Adipose tissue (tissue), 3 donors: Measurements from ENCODE around the gene CHMP4B. TPM values are rescaled to one million over a fixed set of nuclear protein-coding genes. Genes with fewer than 3 reads are reported as not detected.

Experiments used
- H3K27ac ChIP-seq: one replicate; pipeline ENCODE4 v1.5.1; 2013; ENCODE audit warnings: low read depth, low read length
- WGBS, 3 donors: extraction: QIAGEN DNeasy Blood & Tissue Kit; methylation state at CpG; one replicate each; pipeline ENCODE4 v1.1.7; 2013; 5-methylcytosine and 5-hydroxymethylcytosine counted together
- polyA plus RNA-seq, 3 donors: library from polyadenylated mRNA; stranded (reverse); fragments of 200-250 nt; gene quantifications; one replicate each; pipeline ENCODE4 v1.2.3, GENCODE V29; 2013
- donor health status: healthy with polysubstance abuse.
- donor health status: Bipolar disorder and iron deficiency.
- donor health status: healthy.

CHMP4B gene
- polyA plus RNA-seq, 3 donors: 50.9 to 131 (median 97.2) TPM

- 32 to 55% (median 47%) methylated on average over 3 of the region's 3 CpGs for WGBS, 3 donors
- no peak overlapping the region for H3K27ac ChIP-seq
Observed at GRCh38 chr20:33828967-33829560, 17.9 kb downstream of the CHMP4B start.

GRCh38 chr20:33829636-33830035 is 18.5 kb downstream of the CHMP4B start:
- WGBS, 3 donors: 61 to 75% (median 71%) methylated on average over 3 of the region's 3 CpGs
- no peak overlapping the region for H3K27ac ChIP-seq

GRCh38 chr20:33830371-33830770 is 19.2 kb downstream of the CHMP4B start:
- no peak overlapping the region for H3K27ac ChIP-seq
- whole genome bisulfite sequencing, 3 donors: 60 to 70% (median 61%) methylated on average over 4 of the region's 4 CpGs

DNA sequence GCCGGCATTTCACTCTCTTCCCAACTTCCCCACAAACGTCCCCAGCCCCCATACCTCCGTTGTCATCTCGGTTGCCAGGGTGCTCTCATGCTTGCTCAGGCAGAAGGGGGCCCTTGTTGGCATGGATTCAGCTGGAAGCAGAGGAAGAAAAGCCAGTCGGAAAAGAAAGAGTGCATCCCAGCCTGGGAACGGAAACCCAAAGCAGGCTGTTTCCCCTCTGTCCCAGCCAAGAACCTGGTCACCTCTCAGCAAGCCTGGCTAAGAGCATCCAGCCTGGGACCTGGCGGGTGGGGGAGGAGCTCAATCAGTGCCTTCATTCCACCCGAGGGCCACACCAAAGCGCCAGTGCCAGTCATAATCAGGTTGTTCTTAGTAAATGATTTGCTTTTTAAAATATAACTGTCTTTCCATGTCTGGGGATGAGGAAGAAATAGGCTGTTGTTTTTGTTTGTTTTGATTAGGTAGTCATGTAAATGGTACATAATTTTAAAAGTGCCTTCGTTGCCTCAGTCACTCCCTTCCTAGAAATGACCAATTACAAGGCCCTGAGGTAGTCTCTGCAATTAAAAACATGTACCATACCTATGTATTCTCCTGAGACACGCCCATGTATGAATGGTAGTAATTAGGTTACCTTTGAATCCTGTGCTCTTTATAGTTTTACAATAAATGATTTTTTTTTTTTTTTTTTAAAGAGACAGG is 21.1 kb downstream of the CHMP4B start:
- H3K27ac ChIP-seq: no peak overlapping the region
- WGBS, 3 donors: 37 to 51% (median 44%) methylated on average over 11 of the region's 11 CpGs

GRCh38 chr20:33833333-33833732 is 22.2 kb downstream of the CHMP4B start:
- 14 to 41% (median 28%) methylated on average over 1 of the region's 1 CpG for WGBS, 3 donors
- H3K27ac ChIP-seq: no peak overlapping the region

DNA sequence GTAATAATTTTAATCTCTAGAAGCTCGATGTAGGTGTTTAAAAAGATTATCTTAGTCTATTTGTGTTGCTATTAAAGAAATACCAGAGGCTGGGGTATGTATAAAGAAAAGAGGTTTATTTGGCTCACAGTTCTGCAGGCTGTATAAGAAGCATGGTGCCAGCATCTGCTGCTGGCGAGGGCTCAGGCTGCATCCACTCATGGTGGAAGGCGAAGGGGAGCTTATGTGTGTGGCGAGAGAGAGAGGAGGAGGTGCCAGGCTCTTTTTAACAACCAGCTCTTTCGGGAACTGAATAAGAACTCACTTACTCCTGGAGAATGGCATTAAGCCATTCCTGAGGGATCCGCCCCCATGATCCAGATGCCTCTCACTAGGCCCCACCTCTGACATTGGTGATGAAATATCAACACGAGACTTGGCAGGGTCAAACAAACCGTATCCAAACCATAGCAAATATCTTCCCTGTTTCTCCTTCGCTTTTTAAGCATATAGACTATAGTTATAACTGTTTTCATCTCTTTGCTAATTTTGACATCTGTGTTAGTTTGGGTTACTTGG is 24.5 kb downstream of the CHMP4B start:
- 73 to 79% (median 74%) methylated on average over 9 of the region's 9 CpGs for WGBS, 3 donors
- H3K27ac ChIP-seq: no peak overlapping the region

DNA sequence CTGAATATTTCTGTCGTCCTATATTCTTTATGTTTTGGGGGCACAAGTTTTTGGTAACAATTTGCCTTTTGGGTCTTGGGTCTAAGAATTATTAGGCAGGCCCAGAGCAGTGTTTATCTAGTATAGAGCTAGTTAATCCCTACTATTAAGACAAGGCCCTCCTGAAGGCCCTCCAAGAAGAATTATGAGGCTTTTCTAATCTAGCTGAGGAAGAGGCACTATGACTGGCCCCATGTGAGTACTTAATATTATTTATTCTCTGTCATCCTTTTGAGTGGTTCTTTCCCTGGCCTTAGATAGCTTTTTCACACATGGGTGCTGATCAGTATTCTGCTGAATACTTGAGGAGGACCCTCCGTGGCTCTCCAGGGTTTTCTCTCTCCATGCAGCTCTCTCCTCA is 25.1 kb downstream of the CHMP4B start:
- no peak overlapping the region for H3K27ac ChIP-seq
- 74 to 83% (median 78%) methylated on average over 2 of the region's 2 CpGs for WGBS, 3 donors

DNA sequence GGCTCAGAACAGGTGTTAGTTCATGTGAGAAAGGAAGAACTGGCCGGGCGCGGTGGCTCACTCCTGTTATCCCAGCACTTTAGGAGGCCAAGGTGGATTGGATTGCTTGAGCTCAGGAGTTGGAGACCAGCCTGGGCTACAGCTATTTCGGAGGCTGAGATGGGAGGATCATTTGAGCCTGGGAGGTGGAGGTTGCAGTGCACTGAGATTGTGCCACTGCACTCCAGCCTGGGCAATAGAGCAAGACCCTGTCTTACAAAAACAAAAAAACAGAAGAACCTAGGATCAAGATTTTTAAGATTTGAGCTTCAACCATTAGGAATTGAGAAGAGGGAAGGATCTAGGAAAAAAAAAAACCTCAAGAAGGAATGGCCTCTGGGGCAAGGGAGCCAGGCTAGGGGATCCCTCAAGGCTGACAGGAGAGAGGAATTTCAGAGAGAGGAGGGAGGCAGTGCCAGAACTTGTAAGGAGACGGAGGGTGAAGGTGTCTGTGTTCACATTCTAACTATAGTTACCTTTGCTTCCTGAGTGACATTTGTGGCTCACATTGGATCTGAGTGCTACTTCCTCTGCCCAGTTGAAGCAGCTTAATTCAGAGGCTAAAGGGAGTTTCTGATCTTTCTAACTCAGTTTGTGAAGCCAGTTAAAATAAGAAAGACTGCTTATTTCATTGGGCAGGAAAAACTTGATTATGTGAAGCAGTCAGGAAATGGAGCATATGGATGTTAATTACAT is 26.1 kb downstream of the CHMP4B start:
- no peak overlapping the region for H3K27ac ChIP-seq
- 87 to 91% (median 89%) methylated on average over 5 of the region's 5 CpGs for WGBS, 3 donors

DNA sequence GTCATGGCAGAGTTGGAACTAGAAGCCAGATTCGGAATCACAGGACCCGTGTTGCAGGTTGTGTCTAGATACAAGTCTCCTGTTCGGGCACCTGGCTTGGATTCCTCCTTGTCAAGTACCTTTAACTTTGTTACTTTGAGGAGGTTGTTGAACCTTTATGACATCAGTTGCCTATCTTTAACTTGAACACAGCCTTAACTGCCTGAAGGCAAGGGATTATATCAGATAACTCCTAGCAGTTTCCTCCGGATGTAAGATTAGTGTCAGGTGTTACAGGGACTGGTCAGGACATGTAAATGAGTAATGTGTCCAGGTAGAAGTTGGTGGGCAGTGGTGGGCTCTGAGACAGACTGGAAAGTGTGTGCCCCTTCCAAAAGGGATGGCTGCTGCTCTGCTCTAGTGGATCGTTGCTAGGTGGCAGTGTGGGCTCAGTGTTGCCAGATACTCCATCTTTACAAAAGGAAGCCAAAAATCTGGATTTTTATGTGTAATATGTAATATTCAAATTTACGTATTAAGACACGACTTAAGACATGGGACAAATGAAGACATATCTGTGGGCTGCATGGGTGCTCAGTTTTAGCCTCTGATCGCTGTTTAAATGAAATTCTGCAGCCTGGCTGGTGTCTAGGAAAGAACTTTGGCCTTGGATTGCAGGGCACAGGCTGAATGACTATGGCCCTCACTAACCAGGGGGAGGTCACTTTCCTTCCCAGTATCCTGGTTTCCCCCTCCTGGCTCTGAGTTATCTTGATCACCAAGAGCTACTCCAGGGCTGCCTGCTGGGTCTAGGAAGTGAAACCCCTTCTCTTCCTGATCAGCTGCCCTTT is 27.1 kb downstream of the CHMP4B start:
- no peak overlapping the region for H3K27ac ChIP-seq
- WGBS, 3 donors: 65 to 80% (median 77%) methylated on average over 8 of the region's 8 CpGs

- 23 to 80% (median 78%) methylated on average over 3 of the region's 3 CpGs for WGBS, 3 donors
- no peak overlapping the region for H3K27ac ChIP-seq
Observed at GRCh38 chr20:33839591-33839990, 28.4 kb downstream of the CHMP4B start.

GRCh38 chr20:33840160-33840559 is 29.0 kb downstream of the CHMP4B start:
- no peak overlapping the region for H3K27ac ChIP-seq
- WGBS, 3 donors: 83 to 96% (median 90%) methylated on average over 7 of the region's 7 CpGs

- WGBS, 3 donors: 24 to 76% (median 74%) methylated on average over 4 of the region's 4 CpGs
- H3K27ac ChIP-seq: no peak overlapping the region
Observed at GRCh38 chr20:33840759-33841435, 29.7 kb downstream of the CHMP4B start.

DNA sequence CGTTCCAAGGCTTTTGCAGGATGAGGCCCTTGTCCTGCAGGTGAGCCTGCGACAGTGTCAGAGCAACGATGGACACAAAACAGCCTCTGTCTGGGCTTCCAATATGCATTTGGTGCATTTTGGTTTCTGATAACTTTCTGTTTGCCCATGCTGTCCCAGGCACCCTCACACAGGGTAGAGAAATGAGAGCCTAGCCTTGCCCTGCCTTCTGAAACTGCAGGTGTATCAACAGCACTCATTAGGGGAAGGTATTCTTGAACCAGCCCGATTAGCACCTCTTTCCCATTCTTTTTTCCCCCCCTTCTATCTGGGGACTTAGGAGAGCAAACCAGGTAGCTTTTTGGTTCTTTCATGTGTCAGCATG is 30.3 kb downstream of the CHMP4B start:
- 44 to 86% (median 85%) methylated on average over 4 of the region's 4 CpGs for WGBS, 3 donors
- H3K27ac ChIP-seq: no peak overlapping the region

DNA sequence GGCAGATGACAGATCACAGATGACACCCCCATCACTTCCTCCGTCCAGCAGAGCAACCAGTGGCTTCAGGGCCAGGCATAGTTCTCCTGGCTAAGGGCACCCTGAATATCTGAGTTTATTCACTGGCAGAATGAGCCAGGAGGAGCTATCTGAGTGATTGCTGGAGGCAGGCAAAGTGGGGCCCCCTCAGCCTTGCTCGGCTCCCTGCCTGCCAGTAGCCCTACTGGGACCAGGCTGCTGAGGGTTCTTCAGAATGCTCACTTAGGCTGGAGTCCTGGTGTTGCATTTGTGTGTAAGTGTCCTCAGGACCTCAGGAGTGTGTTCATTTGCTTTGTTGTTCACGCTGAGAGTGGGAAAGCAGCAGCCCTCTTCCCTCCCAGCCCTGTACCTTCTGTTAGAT is 31.2 kb downstream of the CHMP4B start:
- 77 to 82% (median 78%) methylated on average over 3 of the region's 3 CpGs for WGBS, 3 donors

DNA sequence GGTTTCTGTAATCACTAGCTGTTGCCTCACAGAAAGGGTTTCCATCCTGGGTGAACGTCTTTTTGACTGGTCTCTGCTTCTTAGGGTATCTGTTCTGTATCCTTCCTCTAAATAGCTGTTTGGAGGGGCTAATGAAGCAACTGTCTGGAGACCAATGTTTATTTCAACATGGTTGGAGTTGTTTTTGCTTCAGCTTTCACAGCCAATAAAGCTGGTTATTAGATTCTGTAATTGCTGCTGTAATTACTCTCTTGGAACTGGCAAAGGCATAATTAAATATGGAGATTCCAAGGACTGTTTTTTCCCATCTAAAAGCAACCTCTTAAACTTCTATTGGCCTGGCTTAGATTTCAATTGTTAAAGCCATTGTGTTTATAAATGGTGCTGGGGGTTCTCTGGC is 31.9 kb downstream of the CHMP4B start:
- H3K27ac ChIP-seq: no peak overlapping the region
- 49 to 80% (median 54%) methylated on average over 1 of the region's 1 CpG for whole genome bisulfite sequencing, 3 donors

More for the DNA sequence above, 31.2 kb downstream of the CHMP4B start:
- no peak overlapping the region for H3K27ac ChIP-seq

DNA sequence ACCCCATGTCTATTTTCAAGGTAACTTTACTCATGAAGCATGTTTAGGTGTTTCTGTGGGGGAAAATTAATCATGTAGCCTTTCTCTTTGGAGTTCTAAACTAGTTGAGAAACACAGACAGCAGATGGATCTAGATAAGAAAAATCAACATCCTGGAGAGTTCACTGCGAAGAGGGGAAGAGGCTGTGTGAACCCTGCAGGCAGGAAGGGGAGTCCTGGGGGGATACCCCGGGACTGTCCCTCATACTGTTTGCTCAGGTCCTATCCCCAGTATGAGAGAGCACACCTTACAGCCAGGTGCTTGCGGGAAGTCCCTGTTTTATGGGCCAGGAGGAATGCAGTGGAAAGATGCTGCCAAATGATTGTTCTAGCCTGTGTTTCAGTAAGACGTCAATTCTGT is 32.7 kb downstream of the CHMP4B start:
- H3K27ac ChIP-seq: no peak overlapping the region
- WGBS, 3 donors: 25 to 46% (median 31%) methylated on average over 4 of the region's 4 CpGs

DNA sequence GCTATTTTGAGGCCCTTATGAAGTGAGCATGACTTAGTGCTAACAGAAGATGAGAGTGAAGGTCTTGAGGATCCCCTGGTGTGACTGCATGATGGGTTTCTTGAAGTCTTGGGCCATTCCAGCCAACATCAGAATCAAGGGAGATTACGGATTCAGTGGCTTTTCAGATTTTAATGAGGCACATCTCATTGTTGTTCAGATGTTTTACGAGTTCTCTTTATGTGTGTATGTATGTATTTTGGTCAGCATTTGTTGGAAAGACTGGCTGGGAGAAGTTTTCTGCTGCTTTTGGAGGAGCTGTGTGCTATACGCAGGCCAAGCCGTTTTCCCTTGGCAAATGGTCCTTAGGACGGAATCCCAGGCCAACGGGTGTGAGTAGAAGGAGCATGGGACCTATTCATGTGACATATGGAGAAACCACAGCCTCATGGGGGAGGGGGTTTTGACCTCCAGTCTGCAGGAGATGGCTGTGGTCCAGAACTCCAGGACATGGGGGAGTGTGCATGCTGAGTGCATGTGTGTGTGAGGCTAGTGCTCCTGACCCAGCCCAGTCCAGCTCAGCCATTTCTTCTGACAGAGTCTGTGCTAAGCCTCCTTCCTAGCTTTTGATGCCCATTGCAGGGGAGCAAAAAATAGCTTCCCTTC is 35.3 kb downstream of the CHMP4B start:
- WGBS, 3 donors: 55 to 76% (median 72%) methylated on average over 6 of the region's 6 CpGs
- no peak overlapping the region for H3K27ac ChIP-seq

DNA sequence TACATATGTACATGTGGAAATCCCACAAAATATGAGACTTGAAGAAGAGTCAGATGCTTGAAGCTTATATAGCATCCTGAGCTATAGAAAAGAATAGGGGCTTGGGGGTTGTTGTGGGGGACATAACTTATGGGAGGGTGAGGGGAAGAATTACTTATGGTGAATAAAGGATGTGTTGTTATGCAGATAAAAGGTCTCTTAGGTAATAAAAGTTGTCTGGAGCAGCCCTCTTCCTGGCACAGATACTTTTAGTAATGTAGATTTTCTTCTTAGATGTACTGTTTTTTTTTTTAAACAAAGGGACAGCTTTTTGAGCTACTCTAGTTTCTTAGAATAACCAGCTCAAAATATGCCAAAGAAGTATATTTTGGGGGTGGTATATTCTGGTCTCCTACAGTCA is 35.9 kb downstream of the CHMP4B start:
- no peak overlapping the region for H3K27ac ChIP-seq
